Neutrophil (primary cell): Measurements from ENCODE around the gene CCSER1.

Experiments
- H3K27ac ChIP-seq: fragments of 200-600 bp; sonication (generic); 2 replicates; pipeline ENCODE4 v1.5.1; 2016; ENCODE audit warnings: mild to moderate bottlenecking, moderate library complexity
- H3K27me3 ChIP-seq: fragments of 200-600 bp; sonication (generic); 2 replicates; pipeline ENCODE4 v1.6.0; 2016; ENCODE audit warnings: mild to moderate bottlenecking
- H3K36me3 ChIP-seq: fragments of 200-600 bp; sonication (generic); 2 replicates; pipeline ENCODE4 v1.5.1; 2017
- H3K4me1 ChIP-seq, 2 experiments: fragments of 200-600 bp in 1 of 2; sonication (generic) in 1 of 2; 1 replicate in 1 of 2; 2 replicates in 1 of 2; pipeline versions ENCODE4 v1.5.1 to v1.6.1; 2013 to 2016; ENCODE audit warnings: low read depth in 1 of 2, low read length in 1 of 2, mild to moderate bottlenecking in 1 of 2, moderate library complexity in 1 of 2; ENCODE audit not compliant: control insufficient read depth in 1 of 2, insufficient read depth in 1 of 2
- H3K4me3 ChIP-seq, 2 experiments: fragments of 200-600 bp in 1 of 2; sonication (generic) in 1 of 2; 1 replicate in 1 of 2; 2 replicates in 1 of 2; pipeline ENCODE4 v1.5.1; 2013 to 2016; ENCODE audit warnings: low read depth in 1 of 2, low read length in 1 of 2, mild to moderate bottlenecking in 1 of 2, moderate library complexity in 1 of 2
- H3K9me3 ChIP-seq: fragments of 200-600 bp; sonication (generic); 2 replicates; pipeline ENCODE4 v1.5.1; 2016
- CTCF ChIP-seq: fragments of 200-600 bp; sonication (generic); IDR thresholded peaks from 2 replicates; pipeline ENCODE4 v1.5.1; 2016; ENCODE audit warnings: antibody characterized with exemption

The CCSER1 gene

GRCh38 chr4:90207887-90208454 lies 80.8 kb downstream of the CCSER1 start:
- Histone ChIP-seq H3K36me3 (no peaks in the 10 kb centered on the region), H3K4me3 (no peak overlapping the region), H3K27me3 (no peaks in the 10 kb centered on the region), H3K27ac (no peak overlapping the region), H3K9me3 (no peaks in the 10 kb centered on the region), H3K4me1 (no peaks in the 10 kb centered on the region)
- no peak for TF ChIP-seq CTCF

DNA sequence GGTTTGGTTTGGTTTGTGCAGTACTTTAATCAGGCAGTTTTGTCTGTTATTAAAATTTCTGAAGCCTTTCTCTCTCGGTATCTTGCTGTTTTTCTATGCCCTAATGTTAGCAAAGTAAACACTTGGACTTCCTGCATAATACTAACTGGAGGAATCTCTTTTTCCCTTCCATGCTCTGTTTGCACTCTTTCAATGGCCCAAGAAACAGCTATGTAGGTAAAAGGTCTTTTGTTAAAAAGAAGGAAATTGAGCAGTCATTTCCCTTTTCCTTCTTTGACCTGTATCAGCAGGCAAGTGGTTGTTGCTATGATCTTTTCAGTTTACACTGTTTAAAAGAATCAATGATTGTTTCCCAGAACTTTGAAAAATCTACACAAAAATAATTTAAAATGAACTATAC lies 82.7 kb downstream of the CCSER1 start:
- no peaks in the 10 kb centered on the region for H3K27me3 ChIP-seq

GRCh38 chr4:90211174-90211573 lies 84.0 kb downstream of the CCSER1 start:
- no peaks in the 10 kb centered on the region for H3K27me3 ChIP-seq
- H3K36me3 ChIP-seq: no peaks in the 10 kb centered on the region
- H3K27ac ChIP-seq: no peak overlapping the region
- no peaks in the 10 kb centered on the region for H3K4me1 ChIP-seq
- no peak for TF ChIP-seq CTCF
- H3K4me3 ChIP-seq: no peak overlapping the region
- H3K9me3 ChIP-seq: no peaks in the 10 kb centered on the region

More for the DNA sequence above, 82.7 kb downstream of the CCSER1 start:
- H3K4me3 ChIP-seq: no peak overlapping the region
- no peak for TF ChIP-seq CTCF
- no peaks in the 10 kb centered on the region for H3K4me1 ChIP-seq
- no peak overlapping the region for H3K27ac ChIP-seq
- H3K36me3 ChIP-seq: no peaks in the 10 kb centered on the region
- no peaks in the 10 kb centered on the region for H3K9me3 ChIP-seq

GRCh38 chr4:90215286-90215685 lies 88.1 kb downstream of the CCSER1 start:
- TF ChIP-seq CTCF: no peak
- no peak overlapping the region for H3K27ac ChIP-seq
- H3K9me3 ChIP-seq: no peaks in the 10 kb centered on the region
- no peaks in the 10 kb centered on the region for H3K27me3 ChIP-seq
- no peaks in the 10 kb centered on the region for H3K36me3 ChIP-seq
- H3K4me3 ChIP-seq: no peak overlapping the region
- no peaks in the 10 kb centered on the region for H3K4me1 ChIP-seq

- no peaks in the 10 kb centered on the region for H3K9me3 ChIP-seq
- no peaks in the 10 kb centered on the region for H3K27me3 ChIP-seq
- no peak overlapping the region for H3K27ac ChIP-seq
- H3K36me3 ChIP-seq: no peaks in the 10 kb centered on the region
- no peak for TF ChIP-seq CTCF
- no peaks in the 10 kb centered on the region for H3K4me1 ChIP-seq
- H3K4me3 ChIP-seq: no peak overlapping the region
Measured at GRCh38 chr4:90219822-90220221, 92.6 kb downstream of the CCSER1 start.

DNA sequence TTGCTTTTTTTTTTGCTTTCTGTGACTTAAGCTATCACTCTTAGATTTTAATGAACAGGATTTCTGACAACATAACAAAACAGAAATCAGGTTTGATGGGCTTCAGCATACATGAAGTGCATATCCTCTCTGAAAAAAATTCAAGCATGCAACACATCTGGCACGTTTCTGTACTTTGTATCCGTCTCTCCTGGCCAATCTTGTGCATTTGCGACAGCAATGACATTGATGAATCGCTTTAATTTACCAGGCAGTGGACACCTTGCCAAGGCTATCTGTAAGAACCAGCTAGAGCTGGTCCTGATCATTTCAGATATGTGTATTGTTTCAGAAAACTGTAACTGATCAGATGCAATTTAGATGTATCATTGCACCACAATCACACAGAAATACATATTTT lies 93.3 kb downstream of the CCSER1 start:
- no peak overlapping the region for H3K4me3 ChIP-seq
- H3K27me3 ChIP-seq: no peaks in the 10 kb centered on the region

More for the DNA sequence above, 93.3 kb downstream of the CCSER1 start:
- Histone ChIP-seq H3K36me3 (no peaks in the 10 kb centered on the region), H3K4me1 (no peaks in the 10 kb centered on the region), H3K27ac (no peak overlapping the region), H3K9me3 (no peaks in the 10 kb centered on the region)
- TF ChIP-seq CTCF: no peak
